ENCODE measurements around the gene OR2H1.

- no peak for TF ChIP-seq EZH2 (IDR thresholded peaks at IDR 0.05; ENCODE audit: low read length)
- TF ChIP-seq CTCF (optimal IDR thresholded peaks at IDR 0.05 in 1 of 3, IDR thresholded peaks at IDR 0.05 in 1 of 3, conservative IDR thresholded peaks at IDR 0.05 in 1 of 3; ENCODE audit: extremely low read depth in 1 of 3, insufficient read depth in 2 of 3, low read length in 3 of 3), result no peak
Observed at GRCh38 chr6:29456971-29457370, at the start of gene OR2H1, which contains the start of gene OR11A1.

Measured in keratinocyte (primary cell).